ACC112 (cell line): ENCODE data around the gene PDE2A.

Source experiments
- H2AFZ ChIP-seq: fragments of 200-600 bp; sonication (generic); one replicate; pipeline ENCODE4 v1.6.0; 2017; ENCODE audit warnings: antibody characterized with exemption, low read length; ENCODE audit not compliant: unreplicated experiment
- H3K27ac ChIP-seq: fragments of 200-600 bp; sonication (generic); 2 replicates; pipeline ENCODE4 v1.5.1; 2014; ENCODE audit warnings: low read depth, mild to moderate bottlenecking, antibody characterized with exemption, low read length, moderate library complexity
- H3K27me3 ChIP-seq: fragments of 200-600 bp; sonication (generic); 2 replicates; pipeline ENCODE4 v1.6.1; 2014; ENCODE audit warnings: mild to moderate bottlenecking, antibody characterized with exemption, low read length, moderate library complexity, mixed read lengths; ENCODE audit not compliant: insufficient read depth
- H3K36me3 ChIP-seq: fragments of 200-600 bp; sonication (generic); 2 replicates; pipeline ENCODE4 v1.6.1; 2016; ENCODE audit warnings: mild to moderate bottlenecking, antibody characterized with exemption, low read length, moderate library complexity, mixed read lengths; ENCODE audit not compliant: insufficient read depth
- H3K4me1 ChIP-seq: fragments of 200-600 bp; sonication (generic); one replicate; pipeline ENCODE4 v1.6.1; 2016; ENCODE audit warnings: low read length, mixed read lengths; ENCODE audit not compliant: insufficient read depth, unreplicated experiment, control insufficient read depth
- H3K4me3 ChIP-seq: fragments of 200-600 bp; sonication (generic); 2 replicates; pipeline ENCODE4 v1.5.1; 2014; ENCODE audit warnings: mild to moderate bottlenecking, low read depth, low read length
- H3K79me2 ChIP-seq: fragments of 200-600 bp; sonication (generic); one replicate; pipeline ENCODE4 v1.6.0; 2016; ENCODE audit warnings: low read length; ENCODE audit not compliant: control insufficient read depth, unreplicated experiment, insufficient read depth

Gene PDE2A

DNA sequence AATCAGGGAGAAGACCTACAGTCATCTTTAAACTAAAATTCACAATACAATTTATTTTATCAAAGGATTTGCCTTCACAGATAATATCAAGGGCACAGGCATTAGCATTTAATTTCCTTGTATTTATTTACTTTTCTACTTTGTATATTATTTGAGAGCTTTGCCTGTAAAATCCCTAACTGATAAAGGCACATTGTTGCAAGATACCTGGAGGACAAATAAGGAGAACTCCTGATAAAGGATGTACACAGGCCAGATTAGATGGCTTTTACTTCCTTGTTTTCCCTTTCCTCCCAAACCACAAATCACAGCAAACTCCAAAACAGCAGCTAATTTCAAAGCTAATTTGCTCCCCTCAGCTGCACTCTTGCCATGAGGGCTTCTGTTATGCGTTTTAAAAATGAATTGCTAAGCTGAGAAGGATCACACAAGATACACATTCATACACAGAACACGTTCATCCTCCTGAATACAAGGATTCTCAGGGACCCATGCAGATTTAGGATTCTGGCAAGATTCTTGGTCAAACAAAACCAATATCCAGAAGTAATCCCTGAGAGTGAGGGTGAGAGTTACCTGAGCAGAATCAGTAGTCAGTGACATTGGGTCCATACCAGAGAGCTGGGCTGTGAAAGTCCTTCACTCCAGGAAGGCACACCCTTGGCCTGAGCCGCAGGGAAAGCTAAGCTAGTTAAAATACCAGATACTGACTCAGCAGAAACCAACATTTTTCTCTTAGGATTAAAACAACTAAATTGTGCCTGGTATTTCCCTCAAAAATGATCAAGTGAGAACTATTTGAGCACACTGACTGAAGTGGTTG is 139.6 kb downstream of the PDE2A start:
- Histone ChIP-seq H2AFZ (peak overlapping the region; percentile 47), H3K36me3 (no peaks in the 10 kb centered on the region), H3K27me3 (peaks cover 28% of the 10 kb centered on the region), H3K4me1 (no peaks in the 10 kb centered on the region), H3K4me3 (no peak overlapping the region), H3K27ac (no peak overlapping the region), H3K79me2 (no peaks in the 10 kb centered on the region)

DNA sequence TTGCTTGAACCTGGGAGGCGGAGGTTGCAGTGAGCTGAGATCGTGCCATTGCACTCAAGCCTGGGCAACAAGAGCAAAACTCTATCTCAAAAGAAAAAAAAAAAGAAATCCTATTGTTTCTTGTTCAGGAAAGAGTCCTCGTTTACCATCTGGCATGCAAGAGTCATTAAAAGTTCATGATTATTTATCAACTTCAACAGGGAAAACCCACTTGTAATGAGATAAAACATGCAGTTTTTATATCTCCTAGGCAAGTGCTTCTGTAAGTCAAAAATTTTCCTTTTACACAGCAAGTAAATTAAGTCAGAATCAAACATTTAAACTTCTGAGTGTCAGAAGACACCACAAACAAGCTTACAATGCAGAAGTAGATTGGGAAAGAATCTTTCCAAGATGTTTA is 145.2 kb downstream of the PDE2A start:
- peaks cover 6% of the 10 kb centered on the region; the same call in 1 of the 2 replicates for H3K27me3 ChIP-seq
- no peak overlapping the region for H3K4me3 ChIP-seq
- H3K4me1 ChIP-seq = peaks cover 11% of the 10 kb centered on the region
- no peaks in the 10 kb centered on the region for H3K79me2 ChIP-seq
- no peak overlapping the region for H2AFZ ChIP-seq
- no peaks in the 10 kb centered on the region for H3K36me3 ChIP-seq
- no peak overlapping the region for H3K27ac ChIP-seq

DNA sequence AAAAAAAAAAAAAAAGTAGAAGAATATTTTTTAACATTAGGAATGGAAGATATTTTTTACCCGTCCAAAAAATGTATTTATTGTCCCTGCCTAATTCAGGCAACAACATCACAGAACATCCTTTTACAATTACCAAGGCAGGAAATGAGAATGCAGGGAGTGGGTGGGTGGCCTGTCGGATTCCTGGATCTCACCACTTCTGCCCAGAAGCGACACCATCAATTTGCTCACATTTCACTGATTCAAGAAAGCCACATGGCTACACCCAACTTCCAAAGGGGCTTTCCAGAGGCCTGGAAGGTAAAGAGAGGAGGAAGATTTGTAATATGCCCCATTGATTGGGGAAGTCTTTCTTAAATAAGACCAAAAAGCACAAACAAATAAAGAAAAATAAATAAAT is 146.1 kb downstream of the PDE2A start:
- peaks cover 13% of the 10 kb centered on the region for H3K4me1 ChIP-seq
- H3K27ac ChIP-seq = no peak overlapping the region

More for the DNA sequence above, 146.1 kb downstream of the PDE2A start:
- H3K79me2 ChIP-seq = no peaks in the 10 kb centered on the region
- peaks cover 6% of the 10 kb centered on the region; the same call in 1 of the 2 replicates for H3K27me3 ChIP-seq
- no peaks in the 10 kb centered on the region for H3K36me3 ChIP-seq
- no peak overlapping the region for H3K4me3 ChIP-seq
- no peak overlapping the region for H2AFZ ChIP-seq
